H4 (cell line): Measurements from ENCODE around the gene B4GAT1. TPM values are rescaled to one million over a fixed set of nuclear protein-coding genes. Genes with fewer than 3 reads are reported as not detected.
"Not testable (repeated sequence)": the region's sequence is repeated elsewhere in the genome, so short reads cannot be mapped to it uniquely, and the experiment has no call there.

Source experiments
- DNase-seq: peaks from one replicate; pipeline ENCODE4 v3.0.0-alpha.2; 2015; ENCODE audit warnings: low spot score
- total RNA-seq: library from RNA; depleted of rRNA; stranded (reverse); fragments of >200 nt; shearing (Covaris generic); gene quantifications from 2 replicates; pipeline ENCODE4 v1.2.3, GENCODE V29; 2014

Gene B4GAT1
- total RNA-seq, 1 experiment from 2014 or later = 24.5 TPM

DNA sequence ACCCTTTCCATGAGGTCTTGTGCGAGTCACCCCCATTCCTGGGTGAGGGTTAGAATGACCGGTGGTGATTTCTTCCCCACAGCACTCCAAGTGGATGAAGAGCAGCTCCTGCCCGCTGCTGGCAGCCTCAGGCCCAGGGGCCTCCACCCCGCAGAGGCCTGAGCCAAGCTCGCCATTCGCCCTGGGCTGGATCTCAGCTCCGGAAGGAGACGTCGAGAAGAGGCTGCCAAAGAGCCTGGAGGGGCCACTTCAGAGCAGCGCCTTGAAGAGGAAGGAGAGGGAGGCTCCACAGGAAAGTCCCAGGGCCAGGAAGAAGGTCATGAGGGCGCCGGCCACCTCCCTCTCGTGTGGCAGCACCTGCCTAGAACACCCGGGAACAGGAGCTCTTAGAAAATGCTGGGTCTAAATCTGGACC lies 15.8 kb upstream of the B4GAT1 start:
- no peak for DNase-seq

- DNase-seq = no peak
These were observed 15.2 kb upstream of the B4GAT1 start for GRCh38 chr11:66362481-66363147.

- no peak for DNase-seq
These were observed 14.1 kb upstream of the B4GAT1 start for GRCh38 chr11:66361502-66361941.

- no peak for DNase-seq
These were observed 13.1 kb upstream of the B4GAT1 start for GRCh38 chr11:66360406-66361073.

GRCh38 chr11:66359662-66360087 lies 12.2 kb upstream of the B4GAT1 start:
- DNase-seq = no peak

DNA sequence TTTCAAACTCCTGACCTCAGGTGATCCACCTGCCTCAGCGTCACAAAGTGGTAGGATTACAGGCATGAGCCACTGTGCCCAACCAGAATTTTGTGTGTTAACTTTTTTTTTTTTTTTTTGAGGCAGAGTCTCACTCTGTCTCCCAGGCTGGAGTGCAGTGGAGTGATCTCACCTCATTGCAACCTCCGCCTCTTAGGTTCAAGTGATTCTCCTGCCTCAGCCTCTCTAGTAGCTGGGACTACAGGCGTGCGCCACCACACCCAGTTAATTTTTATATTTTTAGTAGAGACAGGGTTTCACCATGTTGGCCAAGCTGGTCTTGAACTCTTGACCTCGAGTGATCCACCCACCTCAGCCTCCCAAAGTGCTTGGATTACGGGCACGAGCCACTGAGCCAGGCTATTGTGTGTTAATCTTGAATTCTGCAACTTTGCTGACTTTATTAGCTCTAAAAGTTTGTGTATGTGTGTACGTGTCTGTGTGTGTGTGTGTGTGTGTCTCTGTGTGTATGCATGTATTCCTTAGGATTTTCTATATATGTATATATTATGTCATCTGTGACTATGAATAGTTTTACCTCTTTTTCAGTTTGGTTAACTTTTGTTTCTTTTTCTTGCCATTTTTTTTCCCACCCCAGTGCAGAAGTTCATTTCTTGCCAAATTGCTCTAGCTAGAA lies 3.3 kb upstream of the B4GAT1 start:
- DNase-seq = not testable (repeated sequence)

DNA sequence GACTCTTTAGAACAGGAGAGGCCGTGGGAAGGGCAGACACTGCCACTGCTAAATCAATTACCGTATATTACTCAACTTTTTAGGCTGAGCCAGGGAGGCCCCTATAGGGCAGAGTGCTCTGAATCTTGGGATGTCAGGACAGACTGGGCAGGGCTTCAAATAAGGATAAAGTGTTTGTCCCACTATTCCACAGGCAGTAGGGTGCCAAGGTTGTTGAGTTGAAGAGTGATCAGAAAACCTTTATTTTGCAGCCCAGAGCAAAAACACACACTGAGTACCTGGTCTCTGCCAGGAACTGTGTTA lies 1.6 kb upstream of the B4GAT1 start:
- DNase-seq = no peak

GRCh38 chr11:66346476-66347424 lies 679 bp downstream of the B4GAT1 start:
- no peak for DNase-seq

DNA sequence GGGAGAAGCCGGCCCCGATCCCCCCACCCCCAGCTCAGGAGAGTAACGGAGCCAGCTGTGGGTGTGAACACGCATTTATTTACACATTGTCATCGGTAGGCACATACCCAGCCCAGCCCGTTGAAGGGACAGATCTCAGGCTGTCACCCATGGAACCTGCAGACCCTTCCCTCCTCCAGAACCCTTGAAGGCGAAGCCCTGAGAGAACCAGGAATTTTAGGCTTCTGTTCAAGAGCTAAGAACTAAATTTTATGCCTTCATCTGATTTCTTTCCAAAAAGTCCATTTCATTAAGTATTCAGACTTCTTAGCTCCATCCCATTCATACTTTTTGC lies 2.1 kb downstream of the B4GAT1 start:
- no peak for DNase-seq

GRCh38 chr11:66344550-66345315 lies 2.7 kb downstream of the B4GAT1 start, which contains the start of gene BRMS1:
TSS of gene BRMS1 (minus strand) at chr11:66345104. CDS start at chr11:66342234, 2,870 bp downstream.
- DNase-seq = peak; percentile 96

DNA sequence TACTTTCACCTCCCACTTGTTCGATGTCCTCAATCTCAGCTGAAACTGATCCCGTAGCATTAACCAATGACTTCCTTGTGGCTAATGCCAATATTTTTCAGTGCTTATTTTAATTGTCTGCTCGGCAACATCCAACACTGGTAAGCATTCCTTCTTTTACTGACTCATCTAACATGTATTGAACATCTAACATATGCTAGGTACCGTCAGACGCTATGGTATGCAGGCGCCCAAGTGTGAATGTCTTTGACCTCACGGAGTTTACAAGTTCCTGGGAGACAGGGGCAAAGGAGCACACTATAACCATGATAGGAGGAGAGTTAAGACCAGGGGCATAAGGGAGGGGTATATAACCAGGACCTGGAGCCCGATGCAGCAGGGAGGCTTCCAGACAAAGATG lies 4.3 kb downstream of the B4GAT1 start:
- DNase-seq = no peak

GRCh38 chr11:66341502-66342126 lies 5.8 kb downstream of the B4GAT1 start:
- no peak for DNase-seq

GRCh38 chr11:66340596-66341501 lies 6.6 kb downstream of the B4GAT1 start:
- no peak for DNase-seq

DNA sequence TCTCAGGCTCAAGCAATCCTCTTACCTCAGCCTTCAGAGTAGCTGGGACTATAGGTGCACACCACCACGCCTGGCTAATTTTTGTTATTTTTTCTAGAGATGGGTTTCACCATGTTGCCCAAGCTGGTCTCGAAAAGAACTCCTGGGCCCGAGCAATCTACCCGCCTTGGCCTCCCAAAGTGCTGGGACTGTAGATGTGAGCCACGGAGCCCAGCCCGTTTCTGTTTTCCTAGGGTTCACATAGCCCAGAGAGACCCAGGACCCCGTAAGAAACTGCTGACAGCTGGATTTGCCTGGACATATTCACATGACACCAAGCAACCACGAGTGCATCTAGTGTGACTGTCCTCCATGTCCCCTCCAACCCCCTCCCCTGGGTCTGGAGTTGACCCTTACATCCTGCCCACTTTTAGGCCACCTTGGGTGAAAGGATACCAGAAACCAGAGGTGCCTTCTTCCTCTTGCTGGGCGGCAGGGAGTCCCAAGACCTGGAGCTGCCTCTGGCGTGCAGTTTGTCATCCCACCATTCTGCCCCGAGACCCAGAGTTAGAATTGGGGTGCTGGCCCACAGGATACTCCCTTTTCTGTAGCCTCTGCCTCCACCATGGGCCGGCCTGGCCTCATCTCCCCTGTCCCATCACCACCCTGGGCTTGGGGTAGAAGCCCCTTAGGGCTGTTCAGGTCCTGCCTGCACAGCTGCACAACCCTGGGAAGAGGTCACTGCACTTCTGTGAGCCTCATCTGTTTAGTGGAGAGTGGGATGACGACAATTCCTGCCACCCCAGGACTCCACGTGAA lies 7.5 kb downstream of the B4GAT1 start:
- DNase-seq = no peak

DNA sequence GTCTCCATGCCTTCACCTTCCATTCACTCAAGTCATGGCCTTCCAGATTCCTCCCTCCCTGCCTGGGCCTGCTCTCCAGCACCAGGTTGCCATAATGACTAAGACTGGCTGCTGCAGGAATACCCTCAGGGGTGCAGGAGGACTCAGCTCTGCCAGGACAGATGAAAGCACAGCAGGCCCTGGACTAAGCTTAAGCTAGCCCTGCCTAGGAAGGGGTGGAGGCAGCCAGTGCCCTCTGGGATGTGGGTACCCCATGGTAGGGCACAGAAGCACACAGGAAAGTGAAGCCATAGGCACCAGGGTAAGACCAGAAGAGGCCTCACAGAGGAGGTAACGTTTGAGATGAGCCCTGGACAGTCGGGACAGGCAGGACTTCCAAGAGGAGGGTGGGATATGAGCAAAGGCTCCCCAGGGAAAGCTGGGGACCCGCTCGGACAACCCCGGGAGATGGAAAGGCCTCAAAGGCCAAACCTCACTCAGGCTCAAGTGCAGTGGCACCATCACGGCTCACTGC lies 8.2 kb downstream of the B4GAT1 start:
- no peak for DNase-seq

DNA sequence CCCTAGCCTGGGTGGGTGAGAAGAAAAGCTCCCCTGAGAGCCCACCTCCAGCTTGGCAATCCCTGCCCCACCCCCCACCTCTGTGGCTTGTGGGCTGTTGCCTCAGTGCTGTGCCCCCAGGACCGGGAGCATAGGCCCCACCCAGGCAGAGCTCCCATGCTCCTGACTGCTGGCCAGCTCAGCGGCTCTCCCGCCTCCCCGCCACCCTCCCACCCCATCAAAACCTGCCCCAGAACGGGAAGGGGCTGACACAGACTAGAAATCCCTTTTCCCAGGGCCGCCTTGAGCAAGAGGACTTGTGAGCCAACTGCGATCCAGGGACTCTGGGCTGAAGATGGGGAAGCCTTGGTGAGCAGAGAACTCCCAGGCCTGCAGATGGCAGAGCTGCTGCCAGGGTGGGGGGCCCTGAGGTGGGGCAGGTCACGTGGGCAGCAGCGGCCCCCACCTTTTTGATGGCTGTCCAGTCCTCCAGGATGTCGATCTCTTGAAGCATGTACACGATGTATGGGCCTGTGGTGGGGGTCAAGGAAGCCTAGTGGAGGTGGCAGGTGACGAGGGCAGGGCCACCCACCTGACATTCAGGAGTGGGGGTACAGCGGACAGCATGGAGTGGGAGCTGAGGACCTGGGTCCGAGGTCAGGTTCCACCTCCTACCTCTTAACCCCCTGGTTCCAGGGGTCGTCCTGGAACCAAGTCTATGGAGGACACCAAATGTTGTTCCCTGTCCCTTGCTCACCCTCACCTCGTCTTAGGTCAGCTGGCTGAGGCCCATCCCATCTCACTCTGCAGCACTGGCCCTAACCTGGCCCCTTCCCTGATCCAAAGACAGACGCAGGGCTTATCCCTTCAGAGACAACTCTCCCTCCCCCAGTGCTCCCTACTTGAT lies 8.9 kb downstream of the B4GAT1 start:
- DNase-seq = no peak

DNA sequence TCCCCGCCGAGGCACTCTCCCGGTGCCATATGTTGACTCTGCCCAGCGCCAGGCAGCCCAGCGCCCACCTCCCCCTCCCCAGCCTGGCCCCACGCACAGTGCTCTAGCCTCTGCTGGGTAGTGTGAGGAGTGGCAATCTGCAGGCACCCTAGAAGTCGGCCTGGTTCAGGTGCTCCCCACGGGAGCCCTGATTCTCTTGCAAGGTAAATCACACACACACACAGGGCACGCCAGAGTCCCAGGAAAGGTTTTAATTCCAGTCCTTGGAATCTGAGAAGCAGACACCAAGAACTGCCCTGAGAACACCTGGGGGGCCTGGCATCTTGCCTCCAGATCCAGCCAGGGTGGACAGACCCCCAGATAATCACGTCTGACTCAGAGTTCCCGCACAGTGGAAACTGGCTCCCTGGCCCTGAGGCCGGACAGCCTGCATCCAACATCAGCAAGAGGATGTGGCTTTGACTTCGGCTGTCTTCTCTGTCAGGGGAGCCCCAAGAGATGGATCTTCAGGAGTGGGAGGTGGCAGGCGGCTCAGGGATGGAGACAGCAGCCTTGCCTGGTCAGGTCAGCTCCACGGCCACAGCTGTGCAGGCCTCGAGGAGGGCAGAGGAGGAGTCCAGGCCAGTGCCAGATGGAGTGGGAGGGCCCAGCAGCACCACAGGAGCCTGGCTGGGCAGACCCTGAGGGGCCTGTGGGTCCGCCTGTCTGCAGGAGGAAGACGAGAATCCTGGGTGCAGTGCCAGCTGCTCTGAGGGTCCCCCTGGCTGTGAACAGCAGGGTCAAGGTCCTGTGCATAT lies 10.1 kb downstream of the B4GAT1 start:
- DNase-seq = no peak
